HCT116 (cell line): ENCODE results near the gene CGN. TPM values are rescaled to one million over a fixed set of nuclear protein-coding genes. Genes with fewer than 3 reads are reported as not detected.

Experiments used
- ATAC-seq: fragments of 200-7000 bp; cut with Tn5 transposase; 2 replicates; pipeline ENCODE4 v1.9.1; 2020; ENCODE audit warnings: mild to moderate bottlenecking, moderate library complexity
- BruUV-seq: library from RNA; stranded (reverse); fragments of 400-500 nt; replicated peaks from 2 replicates; lab custom pipeline; 2021; lab: Mats Ljungman, UMichigan
- CTCF ChIA-PET: fragments of 300-600 bp; sonication (Branson Sonifier 250); formaldehyde crosslinking; loops from one replicate; lab custom pipeline; 2021; ENCODE audit warnings: antibody characterized with exemption; lab: Charles Lee
- POLR2A ChIA-PET: fragments of 300-600, 350-600 bp; sonication (Branson Sonifier 250); formaldehyde crosslinking; loops from one replicate; lab custom pipeline; 2021; ENCODE audit warnings: antibody characterized with exemption; lab: Charles Lee
- RAD21 ChIA-PET, 2 experiments: fragments of 300-600 bp; sonication (Branson Sonifier 250); formaldehyde crosslinking; loops; one replicate each; lab custom pipeline; 2023; ENCODE audit warnings: low total read pairs in 2 of 2; ENCODE audit not compliant: uncharacterized antibody in 2 of 2, unreplicated experiment in 2 of 2, low non-redundant PET in 1 of 2; lab: Charles Lee
- DNase-seq: peaks from one replicate; pipeline ENCODE4 v3.0.0-alpha.2; 2010; ENCODE audit warnings: low read depth, low spot score
- H2AFZ ChIP-seq: fragments of 200-600 bp; shearing (Covaris generic), sonication (generic); 2 replicates; pipeline ENCODE4 v1.6.1; 2017; ENCODE audit warnings: low read depth, mixed run types, mixed read lengths, antibody characterized with exemption, low read length; ENCODE audit not compliant: poor library complexity, severe bottlenecking
- H3K27ac ChIP-seq: 2 replicates; pipeline ENCODE4 v1.5.1; 2012; ENCODE audit warnings: low read depth, low read length
- H3K27me3 ChIP-seq: fragments of 200-600 bp; sonication (generic); 2 replicates; pipeline ENCODE4 v1.6.1; 2016; ENCODE audit warnings: mixed run types, low read length, mixed read lengths; ENCODE audit not compliant: insufficient read depth
- H3K36me3 ChIP-seq, 2 experiments: fragments of 200-500 bp in 1 of 2; fragments of 200-600 bp in 1 of 2; sonication (Bioruptor generic) in 1 of 2; sonication (generic) in 1 of 2; 2 replicates each; pipeline versions ENCODE4 v1.5.1 to v1.6.1; 2014 to 2016; ENCODE audit warnings: low read length in 2 of 2, inconsistent platforms in 1 of 2, mixed read lengths in 1 of 2, mixed run types in 1 of 2; ENCODE audit not compliant: insufficient read depth in 2 of 2, control insufficient read depth in 1 of 2
- H3K4me1 ChIP-seq, 2 experiments: fragments of 200-600 bp in 1 of 2; sonication (generic) in 1 of 2; 2 replicates each; pipeline versions ENCODE4 v1.5.1 to v1.6.1; 2012 to 2017; ENCODE audit warnings: low read length in 2 of 2, inconsistent platforms in 1 of 2, mild to moderate bottlenecking in 1 of 2, mixed read lengths in 1 of 2, mixed run types in 1 of 2, moderate library complexity in 1 of 2; ENCODE audit not compliant: insufficient read depth in 2 of 2, control insufficient read depth in 1 of 2
- H3K4me2 ChIP-seq: fragments of 200-600 bp; sonication (generic); 2 replicates; pipeline ENCODE4 v1.6.1; 2017; ENCODE audit warnings: mixed run types, low read length, mixed read lengths
- H3K4me3 ChIP-seq, 2 experiments: fragments of 200-600 bp in 1 of 2; sonication (generic) in 1 of 2; replicated peaks in 1 of 2; 2 replicates each; pipeline ENCODE4 v1.5.1; 2011 to 2016; ENCODE audit warnings: low read length in 2 of 2, control low read depth in 1 of 2, low read depth in 1 of 2, mild to moderate bottlenecking in 1 of 2, mixed read lengths in 1 of 2, mixed run types in 1 of 2
- H3K79me2 ChIP-seq: fragments of 200-600 bp; sonication (generic); 2 replicates; pipeline ENCODE4 v1.6.1; 2017; ENCODE audit warnings: mild to moderate bottlenecking, mixed run types, low read length, moderate library complexity, mixed read lengths; ENCODE audit not compliant: insufficient read depth
- H3K9ac ChIP-seq: fragments of 200-600 bp; sonication (generic); 2 replicates; pipeline ENCODE4 v1.6.1; 2016; ENCODE audit warnings: low read length, mixed read lengths
- H3K9me2 ChIP-seq: fragments of 200-600 bp; sonication (generic), shearing (Covaris generic); 2 replicates; pipeline ENCODE4 v1.6.1; 2017; ENCODE audit warnings: mixed run types, mild to moderate bottlenecking, moderate library complexity; ENCODE audit not compliant: insufficient read depth
- H3K9me3 ChIP-seq, 2 experiments: fragments of 200-500 bp in 1 of 2; fragments of 200-600 bp in 1 of 2; sonication (Bioruptor generic) in 1 of 2; sonication (generic) in 1 of 2; 2 replicates each; pipeline ENCODE4 v1.6.1; 2014 to 2017; ENCODE audit warnings: low read length in 2 of 2, mixed read lengths in 2 of 2, inconsistent platforms in 1 of 2, low read depth in 1 of 2, mild to moderate bottlenecking in 1 of 2, mixed run types in 1 of 2, moderate library complexity in 1 of 2; ENCODE audit not compliant: control insufficient read depth in 1 of 2, insufficient read depth in 1 of 2
- H4K20me1 ChIP-seq: fragments of 200-600 bp; sonication (generic), shearing (Covaris generic); 2 replicates; pipeline ENCODE4 v1.6.1; 2017; ENCODE audit warnings: mixed run types, mild to moderate bottlenecking, moderate library complexity; ENCODE audit not compliant: insufficient read depth
- CBX3 ChIP-seq: IDR thresholded peaks from 2 replicates; pipeline ENCODE4 v1.6.1; 2012; ENCODE audit warnings: low read depth
- CEBPB ChIP-seq: IDR thresholded peaks from 2 replicates; pipeline ENCODE4 v1.6.1; 2012; ENCODE audit warnings: low read depth
- CTCF ChIP-seq, 3 experiments: fragments of 200-600 bp in 1 of 3; sonication (generic) in 1 of 3; IDR thresholded peaks in 2 of 3; conservative IDR thresholded peaks in 1 of 3; 2 replicates each; pipeline ENCODE4 v1.5.1; 2012 to 2017; ENCODE audit warnings: low read depth in 2 of 3, low read length in 2 of 3, antibody characterized with exemption in 1 of 3, borderline replicate concordance in 1 of 3, control low read depth in 1 of 3, mild to moderate bottlenecking in 1 of 3, mixed read lengths in 1 of 3, mixed run types in 1 of 3, moderate library complexity in 1 of 3; ENCODE audit not compliant: insufficient read depth in 1 of 3
- EGR1 ChIP-seq: IDR thresholded peaks from 2 replicates; pipeline ENCODE4 v1.6.1; 2012; ENCODE audit warnings: low read depth
- FOSL1 ChIP-seq: IDR thresholded peaks from 2 replicates; pipeline ENCODE4 v1.6.1; 2012; ENCODE audit warnings: low read depth
- JUND ChIP-seq: IDR thresholded peaks from 2 replicates; pipeline ENCODE4 v1.6.1; 2012
- POLR2A ChIP-seq: IDR thresholded peaks from 2 replicates; pipeline ENCODE4 v1.7.0; 2011; ENCODE audit warnings: borderline replicate concordance; ENCODE audit not compliant: insufficient read depth, insufficient read length; ENCODE audit errors: extremely low read depth
- POLR2AphosphoS5 ChIP-seq: IDR thresholded peaks from 2 replicates; pipeline ENCODE4 v1.6.1; 2011; ENCODE audit warnings: mild to moderate bottlenecking, low read depth, low read length, moderate library complexity
- RAD21 ChIP-seq: IDR thresholded peaks from 2 replicates; pipeline ENCODE4 v1.6.1; 2012; ENCODE audit warnings: low read depth, mild to moderate bottlenecking
- ZNF274 ChIP-seq: fragments of 200-500 bp; sonication (Bioruptor generic); IDR thresholded peaks from 2 replicates; pipeline ENCODE4 v1.6.1; 2014; ENCODE audit warnings: mild to moderate bottlenecking, low read depth, low read length, inconsistent platforms
- intact Hi-C: fragments of 100-400 bp; cut with micrococcal nuclease; formaldehyde crosslinking; loops from 2 replicates; pipeline ENCODE4 v1.10.0; 2022
- total RNA-seq: library from RNA; stranded (reverse); gene quantifications from one replicate; pipeline ENCODE4 v1.2.1, GENCODE V29; 2021; ENCODE audit not compliant: unreplicated experiment
- TF ChIP-seq, protein P1 (sequence below): IDR thresholded peaks from 2 replicates; pipeline ENCODE4 v1.6.1; 2012

The CGN gene
- total RNA-seq, 1 experiment from 2014 or later = 19.7 TPM

GRCh38 chr1:151485685-151486255 is 25.4 kb upstream of the CGN start:
- H3K9me3 ChIP-seq = peaks cover 0 to 6% of the 10 kb centered on the region in 2 experiments; a peak in 2 of 4 replicates
- H2AFZ ChIP-seq = no peak overlapping the region
- CTCF ChIA-PET = interaction anchor here (1.2 to 1.6 kb wide), 5 partner anchors 9 to 54 kb away, joined by 3 to 7 read pairs (median 3); partner anchors contain the start of genes CGN and TUFT1
- ATAC-seq (peak; percentile 86), DNase-seq (no peak)
- H3K36me3 ChIP-seq = no peaks in the 10 kb centered on the region
- H3K27ac ChIP-seq = no peak overlapping the region
- BruUV-seq = no TSS peak
- no peaks in the 10 kb centered on the region for H4K20me1 ChIP-seq
- no peaks in the 10 kb centered on the region for H3K27me3 ChIP-seq
- H3K4me2 ChIP-seq = no peak overlapping the region
- POLR2A ChIA-PET = interaction anchor here (0.7 to 1.1 kb wide), 2 partner anchors 8 to 9 kb away, joined by 3 to 4 read pairs; no protein-coding TSS in a partner anchor
- TF ChIP-seq CTCF (IDR thresholded peaks at IDR 0.05 in 2 of 3, conservative IDR thresholded peaks at IDR 0.05 in 1 of 3; ENCODE audit: borderline replicate concordance in 1 of 3, insufficient read depth in 1 of 3, low read depth in 2 of 3, low read length in 2 of 3) (peak in 2 of 3 experiments; percentile 16 to 22; a peak in 2 of 6 replicates), POLR2A (no peak), RAD21 (peak; percentile 28; the same call in 1 of the 2 replicates), ZNF274 (no peak), JUND (no peak), CEBPB (no peak), CBX3 (no peak), POLR2AphosphoS5 (no peak), FOSL1 (no peak), EGR1 (no peak)
- TF ChIP-seq, protein P1, sequence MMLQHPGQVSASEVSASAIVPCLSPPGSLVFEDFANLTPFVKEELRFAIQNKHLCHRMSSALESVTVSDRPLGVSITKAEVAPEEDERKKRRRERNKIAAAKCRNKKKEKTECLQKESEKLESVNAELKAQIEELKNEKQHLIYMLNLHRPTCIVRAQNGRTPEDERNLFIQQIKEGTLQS = no peak
- no peak overlapping the region for H3K9ac ChIP-seq
- H3K4me1 ChIP-seq = no peaks in the 10 kb centered on the region
- no peak overlapping the region for H3K4me3 ChIP-seq
- no peaks in the 10 kb centered on the region for H3K9me2 ChIP-seq
- intact Hi-C loops = no loop called here
- H3K79me2 ChIP-seq = no peaks in the 10 kb centered on the region
- RAD21 ChIA-PET = no interaction called here
